Keratinocyte (primary cell): Measurements from ENCODE around the gene LGALS12.

Source experiments
- CTCF ChIP-seq, 3 experiments: IDR thresholded peaks in 1 of 3; conservative IDR thresholded peaks in 1 of 3; optimal IDR thresholded peaks in 1 of 3; 2 replicates in 2 of 3; 3 replicates in 1 of 3; pipeline versions ENCODE3 to v1.5.1; 2011; ENCODE audit warnings: low read length in 3 of 3, mild to moderate bottlenecking in 3 of 3, moderate library complexity in 2 of 3, control low read depth in 1 of 3, inconsistent platforms in 1 of 3; ENCODE audit not compliant: insufficient read depth in 2 of 3; ENCODE audit errors: extremely low read depth in 1 of 3
- EZH2 ChIP-seq: IDR thresholded peaks from one replicate; pipeline ENCODE4 v1.6.1; 2012; ENCODE audit warnings: inconsistent platforms, mild to moderate bottlenecking, low read length, moderate library complexity

GRCh38 chr11:63536669-63537292, 30.9 kb downstream of the LGALS12 start, which contains the start of gene PLAAT4:
- TF ChIP-seq CTCF (optimal IDR thresholded peaks at IDR 0.05 in 1 of 3, IDR thresholded peaks at IDR 0.05 in 1 of 3, conservative IDR thresholded peaks at IDR 0.05 in 1 of 3; ENCODE audit: extremely low read depth in 1 of 3, insufficient read depth in 2 of 3, low read length in 3 of 3), result no peak
- no peak for TF ChIP-seq EZH2
